Ovary (tissue), 3 donors: ENCODE measurements around the gene KRTAP5-10.

Source experiments
- CTCF ChIP-seq, 3 donors: fragments of 450-650 bp in 2 of 3; fragments of 200-600 bp in 1 of 3; IDR thresholded peaks; one replicate each; pipeline versions ENCODE4 v1.5.1 to v1.8.0; 2016 to 2022; ENCODE audit warnings: antibody characterized with exemption in 3 of 3, mild to moderate bottlenecking in 1 of 3
- EP300 ChIP-seq: sonication (generic); formaldehyde crosslinking; IDR thresholded peaks from one replicate; pipeline ENCODE4 v1.6.1; 2017; ENCODE audit warnings: antibody characterized with exemption
- POLR2A ChIP-seq: fragments of 450-650 bp; IDR thresholded peaks from one replicate; pipeline ENCODE4 v1.6.1; 2017; ENCODE audit warnings: antibody characterized with exemption, mild to moderate bottlenecking, moderate library complexity
- donor health status: DM: no; HTN: no; CAD: no.

- TF ChIP-seq CTCF (IDR thresholded peaks at IDR 0.05) (no peak), POLR2A (no peak), EP300 (no peak)
These were observed 2.0 kb upstream of the KRTAP5-10 start for GRCh38 chr11:71563406-71563805.
